B cell (primary cell): Measurements from ENCODE around the gene CYP27B1.

ENCODE experiments used
- EZH2 ChIP-seq: IDR thresholded peaks from 2 replicates; pipeline ENCODE4 v1.6.1; 2012; ENCODE audit warnings: borderline replicate concordance, low read depth, mild to moderate bottlenecking, moderate library complexity, low read length; ENCODE audit not compliant: insufficient read depth, poor library complexity, severe bottlenecking
- TF ChIP-seq, protein P1 (sequence below): fragments of 200-600 bp; IDR thresholded peaks from one replicate; pipeline ENCODE4 v1.8.0; 2022; ENCODE audit warnings: antibody characterized with exemption, mild to moderate bottlenecking

DNA sequence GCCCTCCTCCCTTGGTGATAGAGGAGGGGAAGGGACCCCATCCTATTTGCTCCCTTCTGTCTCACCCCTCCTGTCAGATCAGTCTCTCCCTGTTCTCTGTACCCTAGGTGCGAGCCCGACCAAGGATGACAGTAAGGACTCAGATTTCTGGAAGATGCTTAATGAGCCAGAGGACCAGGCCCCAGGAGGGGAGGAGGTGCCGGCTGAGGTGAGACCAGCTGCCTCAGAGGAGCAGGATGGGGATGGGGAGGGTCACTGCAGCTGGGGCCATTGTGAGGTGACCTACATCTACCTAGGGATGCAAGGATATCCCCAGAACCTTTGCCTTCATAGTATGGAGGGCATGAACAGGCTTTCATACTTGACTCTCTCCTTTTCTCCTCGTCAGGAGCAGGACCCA is 50.6 kb downstream of the CYP27B1 start:
- TF ChIP-seq, protein P1, sequence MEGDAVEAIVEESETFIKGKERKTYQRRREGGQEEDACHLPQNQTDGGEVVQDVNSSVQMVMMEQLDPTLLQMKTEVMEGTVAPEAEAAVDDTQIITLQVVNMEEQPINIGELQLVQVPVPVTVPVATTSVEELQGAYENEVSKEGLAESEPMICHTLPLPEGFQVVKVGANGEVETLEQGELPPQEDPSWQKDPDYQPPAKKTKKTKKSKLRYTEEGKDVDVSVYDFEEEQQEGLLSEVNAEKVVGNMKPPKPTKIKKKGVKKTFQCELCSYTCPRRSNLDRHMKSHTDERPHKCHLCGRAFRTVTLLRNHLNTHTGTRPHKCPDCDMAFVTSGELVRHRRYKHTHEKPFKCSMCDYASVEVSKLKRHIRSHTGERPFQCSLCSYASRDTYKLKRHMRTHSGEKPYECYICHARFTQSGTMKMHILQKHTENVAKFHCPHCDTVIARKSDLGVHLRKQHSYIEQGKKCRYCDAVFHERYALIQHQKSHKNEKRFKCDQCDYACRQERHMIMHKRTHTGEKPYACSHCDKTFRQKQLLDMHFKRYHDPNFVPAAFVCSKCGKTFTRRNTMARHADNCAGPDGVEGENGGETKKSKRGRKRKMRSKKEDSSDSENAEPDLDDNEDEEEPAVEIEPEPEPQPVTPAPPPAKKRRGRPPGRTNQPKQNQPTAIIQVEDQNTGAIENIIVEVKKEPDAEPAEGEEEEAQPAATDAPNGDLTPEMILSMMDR = no peak
- no peak for TF ChIP-seq EZH2
